GM12801 (cell line): ENCODE results near the gene SEMA3B.

Experiments used
- CTCF ChIP-seq: IDR thresholded peaks from one replicate; pipeline ENCODE4 v1.5.1; 2011; ENCODE audit warnings: control low read depth; ENCODE audit not compliant: insufficient read length; ENCODE audit errors: extremely low read depth

Gene SEMA3B

GRCh38 chr3:50266836-50267235 lies 2.1 kb upstream of the SEMA3B start:
- no peak for TF ChIP-seq CTCF

- no peak for TF ChIP-seq CTCF
Measured at GRCh38 chr3:50267280-50267913, 1.6 kb upstream of the SEMA3B start.

- no peak for TF ChIP-seq CTCF
Measured at GRCh38 chr3:50268276-50268675, 671 bp upstream of the SEMA3B start.

- TF ChIP-seq CTCF, result no peak
Measured at GRCh38 chr3:50269460-50269859, 513 bp downstream of the SEMA3B start.

GRCh38 chr3:50269977-50270413 lies 1.0 kb downstream of the SEMA3B start:
- no peak for TF ChIP-seq CTCF

- TF ChIP-seq CTCF, result no peak
Measured at GRCh38 chr3:50270422-50271224, 1.7 kb downstream of the SEMA3B start.

- no peak for TF ChIP-seq CTCF
Measured at GRCh38 chr3:50271314-50271936, 2.5 kb downstream of the SEMA3B start.
